GM23248 (cell line): ENCODE results near the gene DUSP11. TPM values are rescaled to one million over a fixed set of nuclear protein-coding genes. Genes with fewer than 3 reads are reported as not detected.

Source experiments
- DNase-seq: peaks from one replicate; pipeline ENCODE4 v3.0.0-alpha.2; 2015
- H2AFZ ChIP-seq: fragments of 200-600 bp; sonication (generic); 2 replicates; pipeline ENCODE4 v1.6.1; 2016; ENCODE audit warnings: antibody characterized with exemption
- H3F3A ChIP-seq: fragments of 200-600 bp; sonication (generic); 2 replicates; pipeline ENCODE4 v1.6.1; 2016; ENCODE audit warnings: mild to moderate bottlenecking, antibody characterized with exemption, mixed run types; ENCODE audit not compliant: insufficient read depth
- H3K27ac ChIP-seq: fragments of 200-600 bp; sonication (generic); 2 replicates; pipeline ENCODE4 v1.5.1; 2016; ENCODE audit warnings: mild to moderate bottlenecking
- H3K27me3 ChIP-seq: fragments of 200-600 bp; sonication (generic); replicated peaks from 2 replicates; pipeline ENCODE4 v1.6.1; 2016; ENCODE audit warnings: mild to moderate bottlenecking; ENCODE audit not compliant: insufficient read depth
- H3K36me3 ChIP-seq: fragments of 200-600 bp; sonication (generic); 2 replicates; pipeline ENCODE4 v1.6.1; 2016; ENCODE audit warnings: low read depth, mild to moderate bottlenecking
- H3K4me1 ChIP-seq: fragments of 200-600 bp; sonication (generic); 2 replicates; pipeline ENCODE4 v1.6.1; 2016; ENCODE audit warnings: mild to moderate bottlenecking; ENCODE audit not compliant: insufficient read depth
- H3K4me2 ChIP-seq: fragments of 200-600 bp; sonication (generic); one replicate; pipeline ENCODE4 v1.6.1; 2016; ENCODE audit warnings: mild to moderate bottlenecking; ENCODE audit not compliant: unreplicated experiment
- H3K4me3 ChIP-seq: fragments of 200-600 bp; sonication (generic); 2 replicates; pipeline ENCODE4 v1.5.1; 2016; ENCODE audit warnings: mild to moderate bottlenecking
- H3K79me2 ChIP-seq: fragments of 200-600 bp; sonication (generic); 2 replicates; pipeline ENCODE4 v1.6.1; 2016; ENCODE audit warnings: mild to moderate bottlenecking; ENCODE audit not compliant: insufficient read depth
- H3K9ac ChIP-seq: fragments of 200-600 bp; sonication (generic); 2 replicates; pipeline ENCODE4 v1.6.1; 2016; ENCODE audit warnings: mild to moderate bottlenecking
- H3K9me2 ChIP-seq: fragments of 200-600 bp; sonication (generic); 2 replicates; pipeline ENCODE4 v1.6.1; 2016; ENCODE audit warnings: mixed run types, mild to moderate bottlenecking, moderate library complexity; ENCODE audit not compliant: insufficient read depth
- H3K9me3 ChIP-seq: fragments of 200-600 bp; sonication (generic); one replicate; pipeline ENCODE4 v1.6.1; 2017; ENCODE audit warnings: low read depth
- H4K20me1 ChIP-seq: fragments of 200-600 bp; sonication (generic); 2 replicates; pipeline ENCODE4 v1.6.0; 2016; ENCODE audit not compliant: insufficient read depth
- EZH2 ChIP-seq: fragments of 200-600 bp; sonication (generic); IDR thresholded peaks from 2 replicates; pipeline ENCODE4 v1.6.1; 2018; ENCODE audit warnings: antibody characterized with exemption, mild to moderate bottlenecking; ENCODE audit not compliant: insufficient read depth, poor library complexity, severe bottlenecking
- EZH2phosphoT487 ChIP-seq: fragments of 200-600 bp; sonication (generic); IDR thresholded peaks from 2 replicates; pipeline ENCODE4 v1.6.1; 2018; ENCODE audit warnings: antibody characterized with exemption, moderate library complexity, mild to moderate bottlenecking, low read depth; ENCODE audit not compliant: insufficient read depth
- WGBS, 2 experiments: methylation state at CpG; one replicate each; pipeline ENCODE4 v1.1.6; 2015 to 2017; ENCODE audit warnings: low lambda C conversion rate in 2 of 2, low coverage in 1 of 2; ENCODE audit errors: missing lambda C conversion rate in 2 of 2; 5-methylcytosine and 5-hydroxymethylcytosine counted together
- in situ Hi-C: fragments of 300-500 bp; cut with MboI; formaldehyde crosslinking; loops from 2 replicates; pipeline ENCODE4 v1.15.0; 2020
- polyA plus RNA-seq: library from polyadenylated mRNA; unstranded; fragments of >200 nt; fragmentation: Nextera tagmentation; extraction: Ambion mirVana; gene quantifications from 2 replicates; pipeline ENCODE4 v1.2.1, GENCODE V29; 2016
- total RNA-seq: library from RNA; depleted of rRNA; stranded (reverse); fragments of >200 nt; shearing (Covaris generic); gene quantifications from 2 replicates; pipeline ENCODE4 v1.2.3, GENCODE V29; 2014

DUSP11 gene
- total and polyA plus RNA-seq, 2 experiments from 2014 or later = 56.0 to 58.3 TPM

GRCh38 chr2:73749314-73749713 lies 30.6 kb downstream of the DUSP11 start:
- no peak overlapping the region for H3K27ac ChIP-seq
- in situ Hi-C loops = no loop called here
- no peaks in the 10 kb centered on the region for H3K9me3 ChIP-seq
- no peaks in the 10 kb centered on the region for H3K79me2 ChIP-seq
- H3K4me1 ChIP-seq = no peaks in the 10 kb centered on the region
- H3K4me3 ChIP-seq = no peak overlapping the region
- TF ChIP-seq EZH2 (no peak), EZH2phosphoT487 (no peak)
- WGBS, 2 experiments = 98% methylated on average over 2 of the region's 2 CpGs
- H2AFZ ChIP-seq = no peak overlapping the region
- H3K4me2 ChIP-seq = no peak overlapping the region
- no peaks in the 10 kb centered on the region for H4K20me1 ChIP-seq
- peaks cover 12% of the 10 kb centered on the region; the same call in 1 of the 2 replicates for H3F3A ChIP-seq
- DNase-seq = no peak
- H3K27me3 ChIP-seq = no peaks in the 10 kb centered on the region
- H3K9me2 ChIP-seq = no peaks in the 10 kb centered on the region
- H3K9ac ChIP-seq = no peak overlapping the region
- peaks cover 26% of the 10 kb centered on the region; the same call in 1 of the 2 replicates for H3K36me3 ChIP-seq

GRCh38 chr2:73746877-73747208 lies 33.1 kb downstream of the DUSP11 start:
- Histone ChIP-seq H4K20me1 (no peaks in the 10 kb centered on the region), H3F3A (peaks cover 12% of the 10 kb centered on the region; the same call in 1 of the 2 replicates), H3K4me2 (no peak overlapping the region), H3K9me2 (no peaks in the 10 kb centered on the region), H3K27ac (no peak overlapping the region), H3K36me3 (peaks cover 22% of the 10 kb centered on the region; the same call in 1 of the 2 replicates), H3K9ac (no peak overlapping the region), H2AFZ (no peak overlapping the region), H3K79me2 (no peaks in the 10 kb centered on the region), H3K27me3 (no peaks in the 10 kb centered on the region), H3K4me3 (no peak overlapping the region), H3K4me1 (no peaks in the 10 kb centered on the region), H3K9me3 (no peaks in the 10 kb centered on the region)
- DNase-seq = no peak
- in situ Hi-C loops = no loop called here
- 98 to 100% methylated on average over 3 of the region's 3 CpGs for WGBS, 2 experiments
- TF ChIP-seq EZH2phosphoT487 (no peak), EZH2 (no peak)

GRCh38 chr2:73746015-73746876 lies 33.7 kb downstream of the DUSP11 start:
- Histone ChIP-seq H3K9me2 (no peaks in the 10 kb centered on the region), H3K36me3 (peaks cover 18% of the 10 kb centered on the region; the same call in 1 of the 2 replicates), H3K27ac (no peak overlapping the region), H3K4me1 (no peaks in the 10 kb centered on the region), H3F3A (peaks cover 12% of the 10 kb centered on the region; the same call in 1 of the 2 replicates), H3K4me3 (no peak overlapping the region), H3K9ac (no peak overlapping the region), H3K9me3 (no peaks in the 10 kb centered on the region), H3K79me2 (no peaks in the 10 kb centered on the region), H3K4me2 (no peak overlapping the region), H2AFZ (no peak overlapping the region), H4K20me1 (no peaks in the 10 kb centered on the region), H3K27me3 (no peaks in the 10 kb centered on the region)
- WGBS, 2 experiments = 93 to 95% methylated on average over 11 of the region's 11 CpGs
- no peak for TF ChIP-seq EZH2
- DNase-seq = no peak
- in situ Hi-C loops = no loop called here

- H4K20me1 ChIP-seq = no peaks in the 10 kb centered on the region
- peaks cover 10% of the 10 kb centered on the region for H3K79me2 ChIP-seq
- H3K36me3 ChIP-seq = peaks cover 14% of the 10 kb centered on the region; the same call in 1 of the 2 replicates
- TF ChIP-seq EZH2 (no peak), EZH2phosphoT487 (no peak)
- H3K9ac ChIP-seq = no peak overlapping the region
- H3K4me2 ChIP-seq = no peak overlapping the region
- no peak overlapping the region for H2AFZ ChIP-seq
- in situ Hi-C loops = no loop called here
- peaks cover 8% of the 10 kb centered on the region; the same call in 1 of the 2 replicates for H3F3A ChIP-seq
- no peaks in the 10 kb centered on the region for H3K27me3 ChIP-seq
- H3K4me3 ChIP-seq = no peak overlapping the region
- H3K9me2 ChIP-seq = no peaks in the 10 kb centered on the region
- H3K9me3 ChIP-seq = no peaks in the 10 kb centered on the region
- H3K27ac ChIP-seq = no peak overlapping the region
- DNase-seq = no peak
- peaks cover 10% of the 10 kb centered on the region for H3K4me1 ChIP-seq
- 94 to 98% methylated on average over 2 of the region's 2 CpGs for WGBS, 2 experiments
These were observed 39.1 kb downstream of the DUSP11 start for GRCh38 chr2:73740767-73741166.

- Histone ChIP-seq H4K20me1 (no peaks in the 10 kb centered on the region), H3K79me2 (peaks cover 26% of the 10 kb centered on the region), H3K27me3 (no peaks in the 10 kb centered on the region), H3K4me3 (no peak overlapping the region), H3K36me3 (peaks cover 3% of the 10 kb centered on the region; the same call in 1 of the 2 replicates), H3F3A (peaks cover 8% of the 10 kb centered on the region; the same call in 1 of the 2 replicates), H3K9me3 (no peaks in the 10 kb centered on the region), H3K9me2 (no peaks in the 10 kb centered on the region), H3K9ac (no peak overlapping the region), H2AFZ (no peak overlapping the region), H3K27ac (no peak overlapping the region), H3K4me2 (no peak overlapping the region), H3K4me1 (peaks cover 13% of the 10 kb centered on the region)
- WGBS, 2 experiments = 76 to 86% methylated on average over 3 of the region's 3 CpGs
- no peak for DNase-seq
- in situ Hi-C loops = no loop called here
- no peak for TF ChIP-seq EZH2phosphoT487
- TF ChIP-seq EZH2 = no peak
These were observed 40.8 kb downstream of the DUSP11 start for GRCh38 chr2:73739101-73739500.
